Activated CD4-positive, CD25-positive, alpha-beta regulatory T cell (primary cell): ENCODE data around the gene CBX5.
A peak's percentile ranks its signal among the peaks of the same experiment; 100 is the strongest.

Source experiments
- DNase-seq, 4 experiments: peaks; one replicate each; lab custom pipeline; 2025; lab: John Stamatoyannopoulos, UW

Gene CBX5

DNA sequence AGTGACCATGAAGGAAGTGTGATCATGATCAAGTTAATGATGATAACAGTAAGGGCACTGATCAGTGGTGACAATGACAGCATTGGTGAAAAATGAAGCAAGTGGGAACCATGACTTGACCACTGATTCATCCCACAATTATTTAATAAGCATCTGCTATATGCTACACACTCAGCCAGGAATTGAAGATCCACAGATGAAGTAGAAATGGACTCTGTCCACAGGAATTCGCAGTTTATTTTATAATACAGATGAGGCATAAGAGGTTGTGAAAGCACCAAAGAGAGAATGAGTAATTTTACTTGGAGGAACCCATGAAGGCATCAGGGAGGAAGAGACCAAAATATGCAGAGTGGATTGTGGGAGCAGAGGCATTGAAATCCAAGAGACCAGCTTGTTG is 57.3 kb downstream of the CBX5 start:
- DNase-seq: no peak

- DNase-seq: no peak
Observed at GRCh38 chr12:54221402-54221984, 58.4 kb downstream of the CBX5 start.

- DNase-seq: no peak
Observed at GRCh38 chr12:54220567-54220966, 59.4 kb downstream of the CBX5 start.

- DNase-seq: peak in 3 of 4 experiments; percentile 14 to 50 (median 28)
Observed at GRCh38 chr12:54220092-54220557, 59.8 kb downstream of the CBX5 start.

DNA sequence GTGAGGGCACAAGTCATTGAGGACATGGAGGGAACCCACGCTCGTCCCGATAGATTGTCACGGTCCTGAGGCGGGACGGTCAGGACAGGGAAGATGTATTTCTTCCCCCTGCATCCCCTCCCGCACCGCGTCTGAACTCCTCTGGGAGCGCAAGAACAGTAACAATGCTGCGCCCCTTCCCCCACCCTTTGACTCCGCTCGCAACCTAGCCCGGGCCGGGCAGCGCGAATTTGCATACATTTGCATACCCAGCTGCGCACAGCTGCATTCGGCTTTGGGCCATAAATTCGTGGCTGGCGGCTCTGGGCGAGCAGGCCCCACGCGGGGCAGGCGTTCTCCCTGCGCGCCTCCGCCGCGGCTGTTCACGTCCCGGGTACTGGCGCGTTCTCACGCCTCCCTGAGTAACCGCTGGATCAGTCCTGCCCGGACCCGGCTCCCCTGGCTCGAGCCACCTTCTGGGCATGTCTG is 62.1 kb downstream of the CBX5 start:
- DNase-seq: no peak

- DNase-seq: peak in 3 of 4 experiments; percentile 22 to 66 (median 59)
Observed at GRCh38 chr12:54216797-54217661, 62.9 kb downstream of the CBX5 start.

GRCh38 chr12:54215989-54216796 is 63.7 kb downstream of the CBX5 start:
- no peak for DNase-seq

DNA sequence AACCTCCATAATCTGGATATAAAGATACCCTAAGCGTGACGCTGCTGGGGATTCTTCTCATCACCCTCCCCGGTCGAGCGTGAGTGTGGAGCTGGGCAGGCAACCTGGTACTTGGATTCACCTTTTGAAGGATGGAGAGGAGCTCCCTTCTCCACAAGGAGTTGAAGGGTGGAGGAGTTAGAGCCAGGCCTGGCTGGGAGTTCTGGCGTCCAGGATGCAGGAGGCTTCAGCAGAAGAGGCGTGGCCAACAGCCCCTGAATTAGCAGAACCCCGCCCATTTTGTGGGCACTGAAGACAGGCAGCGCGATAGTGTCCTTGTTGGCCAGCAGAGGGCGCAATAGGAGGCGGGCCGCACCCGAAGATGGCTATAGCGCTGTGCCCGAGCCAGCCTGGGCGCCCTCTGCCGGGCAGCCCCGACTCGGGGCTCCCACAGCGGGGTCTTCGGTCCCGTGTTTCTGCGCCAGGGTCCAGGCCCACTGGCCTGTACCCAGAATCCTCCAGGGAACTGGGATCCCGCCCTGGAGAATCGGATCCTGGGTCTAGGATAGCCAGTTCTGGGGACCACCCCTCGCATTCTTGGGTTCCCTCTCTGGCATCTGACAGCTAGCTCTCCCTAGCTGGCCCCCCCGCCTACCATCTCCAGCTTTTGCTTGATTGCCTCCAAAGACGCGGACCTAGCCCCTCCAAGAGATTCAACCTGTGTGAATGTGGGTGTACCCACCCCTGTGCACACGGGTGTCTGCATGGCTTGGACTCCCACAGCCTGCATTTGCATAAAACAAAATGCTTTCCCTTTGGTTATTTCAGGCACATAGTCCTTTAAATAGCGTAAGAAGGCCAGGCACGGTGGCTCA is 65.1 kb downstream of the CBX5 start:
- DNase-seq: peak; percentile 79 to 87 (median 84)

DNA sequence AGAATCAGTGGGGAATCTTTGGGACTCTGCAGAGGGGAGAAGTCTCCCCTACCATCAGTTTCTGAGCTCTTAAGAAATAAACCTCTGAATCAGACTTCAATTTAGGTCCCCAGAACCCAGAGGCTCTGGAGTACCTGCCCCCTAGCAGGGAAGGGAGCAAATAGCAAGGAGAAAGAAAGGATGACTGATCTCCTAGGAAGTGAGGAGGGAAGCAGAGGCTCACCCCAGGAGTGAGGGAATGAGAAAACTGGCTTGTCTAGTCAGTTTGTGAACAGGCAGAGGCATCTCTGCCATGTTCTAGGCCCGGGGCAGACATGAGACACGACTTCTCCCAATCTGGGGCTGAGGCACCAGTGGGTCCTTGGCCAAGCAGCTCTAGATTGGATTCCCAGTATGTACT is 66.8 kb downstream of the CBX5 start:
- DNase-seq: no peak

DNA sequence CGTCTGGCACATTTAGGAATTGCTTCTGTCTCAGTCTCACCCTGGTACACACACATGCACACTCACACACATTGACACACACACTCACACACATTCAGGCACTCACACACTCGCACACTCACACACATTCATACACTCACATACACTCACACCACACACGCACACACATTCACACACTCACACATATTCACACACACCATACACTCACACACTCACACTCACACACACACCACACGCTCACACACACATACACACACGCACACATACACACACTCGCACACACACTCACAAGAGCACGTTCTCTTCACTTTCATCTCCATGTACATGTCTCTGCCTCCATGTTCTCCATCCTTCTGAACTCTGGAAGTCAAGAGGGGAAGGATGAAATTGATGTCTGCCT is 68.0 kb downstream of the CBX5 start:
- DNase-seq: no peak

- DNase-seq: no peak
Observed at GRCh38 chr12:54210400-54210790, 69.5 kb downstream of the CBX5 start.

- DNase-seq: no peak
Observed at GRCh38 chr12:54208591-54208990, 71.3 kb downstream of the CBX5 start.

DNA sequence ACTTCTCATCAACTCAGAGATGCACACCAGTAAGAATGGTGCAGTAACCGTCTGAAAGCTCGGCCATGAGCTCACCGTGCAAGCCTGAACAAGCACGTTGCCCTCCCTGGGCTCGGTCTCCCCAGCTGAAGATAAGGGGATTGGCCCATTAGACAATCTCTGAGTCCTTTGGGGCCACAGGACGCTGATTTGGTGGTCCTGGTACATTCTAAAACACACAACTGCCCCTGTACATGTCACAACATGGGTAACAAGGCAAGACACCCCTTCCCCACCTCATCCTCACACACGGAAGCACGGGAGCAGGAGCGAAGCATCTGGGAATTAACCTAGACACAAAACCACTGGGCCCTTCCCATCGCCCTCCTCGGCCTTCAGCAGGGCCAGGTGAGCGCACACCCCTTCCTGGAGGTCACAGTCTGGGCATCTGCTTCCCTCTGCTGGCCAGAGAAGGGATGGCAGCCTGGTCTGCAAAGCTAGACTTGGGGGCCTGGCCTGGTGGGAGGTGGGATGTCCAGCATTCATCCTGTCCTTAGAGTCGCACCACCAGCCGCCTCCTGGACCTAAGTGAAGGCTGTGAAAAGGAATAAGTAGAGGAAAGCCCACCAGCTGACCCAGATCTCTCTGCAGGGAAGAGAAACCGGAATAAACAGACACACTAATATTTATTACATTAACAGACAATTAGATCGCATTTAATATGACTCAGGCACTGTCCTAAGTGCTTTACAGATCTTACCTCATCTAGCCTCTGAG is 72.2 kb downstream of the CBX5 start:
- peak; percentile 48 to 79 (median 68) for DNase-seq

- no peak for DNase-seq
Observed at GRCh38 chr12:54206791-54207190, 73.1 kb downstream of the CBX5 start.

GRCh38 chr12:54204316-54204715 is 75.6 kb downstream of the CBX5 start:
- no peak for DNase-seq

GRCh38 chr12:54201001-54201794 is 78.7 kb downstream of the CBX5 start:
- DNase-seq: peak; percentile 20 to 35 (median 34)

DNA sequence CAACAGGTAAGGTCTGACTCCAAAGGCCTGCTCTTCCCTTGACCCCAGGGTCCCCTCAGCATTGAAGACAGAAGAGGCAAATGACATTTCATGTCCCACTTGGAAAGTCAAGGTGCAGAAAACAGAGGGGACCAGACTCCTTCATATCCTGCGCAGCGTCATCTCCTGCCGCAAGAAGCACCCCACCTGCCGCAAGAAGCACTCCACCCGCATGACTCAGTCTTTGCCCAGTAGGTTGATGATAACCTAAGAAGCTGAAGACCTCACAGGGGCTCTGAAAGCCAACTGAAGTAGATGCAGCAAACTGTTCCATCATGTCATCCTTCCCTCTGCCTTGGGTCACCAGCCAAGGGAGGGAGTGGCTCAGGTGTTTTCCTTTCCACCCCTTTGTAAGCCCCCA is 79.5 kb downstream of the CBX5 start:
- no peak for DNase-seq

DNA sequence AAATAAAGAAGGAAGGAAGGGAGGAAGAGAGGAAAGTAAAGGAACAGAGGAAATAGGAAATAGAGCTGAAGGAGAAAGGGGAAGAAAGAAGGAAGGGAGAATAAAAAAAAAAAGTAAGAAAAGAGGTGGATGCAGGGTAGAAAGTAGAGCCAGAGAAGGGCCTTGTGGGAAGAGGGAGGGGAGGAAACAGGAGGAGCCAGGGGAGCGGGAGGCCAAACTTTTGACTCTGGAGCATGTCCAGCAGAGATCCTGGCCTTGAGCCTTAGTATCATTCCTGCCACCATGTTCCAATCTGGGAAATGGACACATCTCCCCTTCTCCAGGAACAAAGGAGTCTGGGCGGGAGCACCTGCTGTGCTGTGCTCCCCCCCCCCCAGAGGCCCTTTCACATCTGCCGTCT is 80.0 kb downstream of the CBX5 start:
- no peak for DNase-seq

- no peak for DNase-seq
Observed at GRCh38 chr12:54199034-54199433, 80.9 kb downstream of the CBX5 start.

GRCh38 chr12:54197431-54197909 is 82.5 kb downstream of the CBX5 start:
- no peak for DNase-seq
